B cell (primary cell): ENCODE measurements around the gene SCN1A. TPM values are rescaled to one million over a fixed set of nuclear protein-coding genes. Genes with fewer than 3 reads are reported as not detected.

ENCODE experiments used
- ATAC-seq: fragments of 200-7000 bp; cut with Tn5 transposase; one replicate; pipeline ENCODE4 v1.10.0; 2021; ENCODE audit warnings: low read depth, mild to moderate bottlenecking, moderate number of reproducible peaks, moderate library complexity
- CTCF ChIA-PET: fragments of 350-600 bp; sonication (Branson Sonifier 250); formaldehyde crosslinking; loops from one replicate; lab custom pipeline; 2021; ENCODE audit warnings: antibody characterized with exemption, inconsistent platforms; lab: Charles Lee
- POLR2A ChIA-PET: fragments of 350-600 bp; sonication (Branson Sonifier 250); formaldehyde crosslinking; loops from one replicate; lab custom pipeline; 2021; ENCODE audit warnings: antibody characterized with exemption; lab: Charles Lee
- DNase-seq: peaks from one replicate; pipeline ENCODE4 v3.0.0; 2013
- H2AFZ ChIP-seq: 2 replicates; pipeline ENCODE4 v1.6.1; 2012; ENCODE audit warnings: mild to moderate bottlenecking, low read depth, low read length; ENCODE audit not compliant: insufficient read depth, poor library complexity, severe bottlenecking
- H3K27ac ChIP-seq, 2 donors: 1 replicate in 1 of 2; 2 replicates in 1 of 2; pipeline ENCODE4 v1.5.1; 2012 to 2013; ENCODE audit warnings: low read length in 2 of 2, mild to moderate bottlenecking in 2 of 2, moderate library complexity in 1 of 2
- H3K27me3 ChIP-seq, 4 experiments: fragments of 200-600 bp in 1 of 4; sonication (generic) in 1 of 4; replicated peaks in 1 of 4; 1 replicate in 2 of 4; 2 replicates in 2 of 4; pipeline versions ENCODE4 v1.6.1 to v1.7.0; 2013 to 2016; ENCODE audit warnings: low read length in 3 of 4, mild to moderate bottlenecking in 2 of 4, mixed read lengths in 1 of 4, moderate library complexity in 1 of 4; ENCODE audit not compliant: insufficient read depth in 4 of 4, control insufficient read depth in 3 of 4; ENCODE audit errors: control extremely low read depth in 1 of 4
- H3K36me3 ChIP-seq, 2 experiments: replicated peaks in 1 of 2; 1 replicate in 1 of 2; 2 replicates in 1 of 2; pipeline versions ENCODE4 v1.6.1 to v1.7.1; 2013; ENCODE audit warnings: low read length in 1 of 2; ENCODE audit not compliant: insufficient read depth in 2 of 2, control insufficient read depth in 1 of 2; ENCODE audit errors: control extremely low read depth in 1 of 2, extremely low read depth in 1 of 2
- H3K4me1 ChIP-seq, 2 donors: fragments of 200-600 bp in 1 of 2; sonication (generic) in 1 of 2; 1 replicate in 1 of 2; 2 replicates in 1 of 2; pipeline versions ENCODE4 v1.5.1 to v1.6.1; 2013 to 2017; ENCODE audit warnings: low read length in 2 of 2; ENCODE audit not compliant: control insufficient read depth in 2 of 2, insufficient read depth in 2 of 2
- H3K4me2 ChIP-seq: replicated peaks from 2 replicates; pipeline ENCODE3; 2012; ENCODE audit warnings: mild to moderate bottlenecking, low read depth, low read length; ENCODE audit not compliant: poor library complexity, severe bottlenecking
- H3K4me3 ChIP-seq, 5 experiments: fragments of 200-600 bp in 1 of 5; sonication (generic) in 1 of 5; 1 replicate in 3 of 5; 2 replicates in 2 of 5; pipeline versions ENCODE4 v1.5.1 to v1.7.0; 2011 to 2016; ENCODE audit warnings: low read length in 4 of 5, mild to moderate bottlenecking in 4 of 5, low read depth in 2 of 5, control low read depth in 1 of 5, moderate library complexity in 1 of 5; ENCODE audit not compliant: insufficient read depth in 1 of 5; ENCODE audit errors: control extremely low read depth in 1 of 5, extremely low read depth in 1 of 5
- H3K79me2 ChIP-seq: fragments of 200-600 bp; sonication (generic); one replicate; pipeline ENCODE4 v1.6.0; 2016; ENCODE audit warnings: low read length; ENCODE audit not compliant: control insufficient read depth, insufficient read depth
- H3K9ac ChIP-seq: fragments of 200-600 bp; sonication (generic); 2 replicates; pipeline ENCODE4 v1.6.1; 2017; ENCODE audit warnings: mild to moderate bottlenecking, low read length, moderate library complexity
- H3K9me3 ChIP-seq, 3 donors: one replicate each; pipeline versions ENCODE4 v1.6.1 to v1.7.1; 2013; ENCODE audit warnings: low read length in 2 of 3; ENCODE audit not compliant: control insufficient read depth in 2 of 3, insufficient read depth in 1 of 3; ENCODE audit errors: control extremely low read depth in 1 of 3
- H4K20me1 ChIP-seq: 2 replicates; pipeline ENCODE4 v1.6.0; 2012; ENCODE audit warnings: mild to moderate bottlenecking, low read length; ENCODE audit not compliant: insufficient read depth, control insufficient read depth, poor library complexity, severe bottlenecking
- H3K27ac Mint-ChIP-seq: one replicate; pipeline ENCODE4 v1.8.0; 2021; ENCODE audit warnings: mixed read lengths
- H3K27me3 Mint-ChIP-seq: one replicate; pipeline ENCODE4 v1.8.0; 2021; ENCODE audit warnings: mixed read lengths
- H3K4me1 Mint-ChIP-seq: one replicate; pipeline ENCODE4 v1.8.0; 2021; ENCODE audit warnings: mixed read lengths
- H3K4me3 Mint-ChIP-seq: one replicate; pipeline ENCODE4 v1.8.0; 2021; ENCODE audit warnings: mixed read lengths
- H3K9me3 Mint-ChIP-seq: one replicate; pipeline ENCODE4 v1.8.0; 2022; ENCODE audit warnings: mixed read lengths; ENCODE audit not compliant: insufficient read depth
- EZH2 ChIP-seq: IDR thresholded peaks from 2 replicates; pipeline ENCODE4 v1.6.1; 2012; ENCODE audit warnings: borderline replicate concordance, low read depth, mild to moderate bottlenecking, moderate library complexity, low read length; ENCODE audit not compliant: insufficient read depth, poor library complexity, severe bottlenecking
- WGBS: methylation state at CpG from one replicate; pipeline ENCODE4 v1.1.5; 2013; ENCODE audit warnings: missing lambda C conversion rate; ENCODE audit not compliant: insufficient coverage; 5-methylcytosine and 5-hydroxymethylcytosine counted together
- intact Hi-C: fragments of 100-400 bp; cut with micrococcal nuclease; formaldehyde crosslinking; loops from one replicate; pipeline ENCODE4 v1.10.0; 2022
- polyA plus RNA-seq: library from polyadenylated mRNA; depleted of rRNA; stranded (reverse); fragments of >200 nt; gene quantifications from 2 replicates; pipeline ENCODE4 v1.2.3, GENCODE V29; 2012
- total RNA-seq, 2 donors: library from RNA; stranded (reverse); fragments of 120-200 nt in 1 of 2; gene quantifications; 1 replicate in 1 of 2; 2 replicates in 1 of 2; pipeline versions ENCODE4 v1.2.3 to v1.2.4, GENCODE V29; 2013 to 2022
- TF ChIP-seq, protein P1 (sequence below): fragments of 200-600 bp; IDR thresholded peaks from one replicate; pipeline ENCODE4 v1.8.0; 2022; ENCODE audit warnings: antibody characterized with exemption, mild to moderate bottlenecking

SCN1A gene
- total and polyA plus RNA-seq, 2 donors (not counting 1 experiment from before 2014, with no cell fraction given), result not detected

GRCh38 chr2:166128156-166128505 is 311 bp upstream of the SCN1A start:
- TF ChIP-seq EZH2, result no peak
- TF ChIP-seq, protein P1, sequence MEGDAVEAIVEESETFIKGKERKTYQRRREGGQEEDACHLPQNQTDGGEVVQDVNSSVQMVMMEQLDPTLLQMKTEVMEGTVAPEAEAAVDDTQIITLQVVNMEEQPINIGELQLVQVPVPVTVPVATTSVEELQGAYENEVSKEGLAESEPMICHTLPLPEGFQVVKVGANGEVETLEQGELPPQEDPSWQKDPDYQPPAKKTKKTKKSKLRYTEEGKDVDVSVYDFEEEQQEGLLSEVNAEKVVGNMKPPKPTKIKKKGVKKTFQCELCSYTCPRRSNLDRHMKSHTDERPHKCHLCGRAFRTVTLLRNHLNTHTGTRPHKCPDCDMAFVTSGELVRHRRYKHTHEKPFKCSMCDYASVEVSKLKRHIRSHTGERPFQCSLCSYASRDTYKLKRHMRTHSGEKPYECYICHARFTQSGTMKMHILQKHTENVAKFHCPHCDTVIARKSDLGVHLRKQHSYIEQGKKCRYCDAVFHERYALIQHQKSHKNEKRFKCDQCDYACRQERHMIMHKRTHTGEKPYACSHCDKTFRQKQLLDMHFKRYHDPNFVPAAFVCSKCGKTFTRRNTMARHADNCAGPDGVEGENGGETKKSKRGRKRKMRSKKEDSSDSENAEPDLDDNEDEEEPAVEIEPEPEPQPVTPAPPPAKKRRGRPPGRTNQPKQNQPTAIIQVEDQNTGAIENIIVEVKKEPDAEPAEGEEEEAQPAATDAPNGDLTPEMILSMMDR, result peak; percentile 56
- no peaks in the 10 kb centered on the region for H3K9me3 ChIP-seq
- no peaks in the 10 kb centered on the region for H3K79me2 ChIP-seq
- Mint-ChIP-seq H3K4me1 (peaks cover 2% of the 10 kb centered on the region), H3K27ac (no peak overlapping the region), H3K4me3 (no peak overlapping the region), H3K27me3 (peaks cover 23% of the 10 kb centered on the region), H3K9me3 (no peaks in the 10 kb centered on the region)
- H3K27ac ChIP-seq, result no peak overlapping the region
- intact Hi-C loops, result loop anchor here (1.0 to 2.0 kb wide), 3 partner anchors 174 to 1135 kb away; no protein-coding TSS in a partner anchor
- no peak overlapping the region for H3K4me2 ChIP-seq
- no peaks in the 10 kb centered on the region for H3K4me1 ChIP-seq
- H4K20me1 ChIP-seq, result no peaks in the 10 kb centered on the region
- H3K4me3 ChIP-seq, result no peak overlapping the region
- ChIA-PET POLR2A (no interaction called here), CTCF (interaction anchor here (0.6 to 2.5 kb wide), 18 partner anchors 9 to 1150 kb away, joined by 3 to 13 read pairs (median 5); partner anchors contain the start of gene TTC21B)
- H3K27me3 ChIP-seq, result peaks cover 0 to 3% (median 1%) of the 10 kb centered on the region in 4 experiments
- no peaks in the 10 kb centered on the region for H3K36me3 ChIP-seq
- DNase-seq, result no peak
- no peak overlapping the region for H2AFZ ChIP-seq
- H3K9ac ChIP-seq, result no peak overlapping the region
- no peak for ATAC-seq

- Mint-ChIP-seq H3K4me1 (peaks cover 2% of the 10 kb centered on the region), H3K9me3 (no peaks in the 10 kb centered on the region), H3K27me3 (peaks cover 23% of the 10 kb centered on the region), H3K27ac (no peak overlapping the region), H3K4me3 (no peak overlapping the region)
- Histone ChIP-seq H3K4me3 (no peak overlapping the region), H3K27ac (no peak overlapping the region), H3K4me2 (no peak overlapping the region), H3K9me3 (no peaks in the 10 kb centered on the region), H3K4me1 (no peaks in the 10 kb centered on the region), H3K79me2 (no peaks in the 10 kb centered on the region), H4K20me1 (no peaks in the 10 kb centered on the region), H3K36me3 (no peaks in the 10 kb centered on the region), H3K27me3 (peaks cover 0 to under 1% (median under 1%) of the 10 kb centered on the region in 4 experiments), H2AFZ (no peak overlapping the region), H3K9ac (no peak overlapping the region)
- ChIA-PET POLR2A (no interaction called here), CTCF (interaction anchor here (1.1 kb wide), 1 partner anchor 9 kb away, joined by 4 read pairs; no protein-coding TSS in a partner anchor)
- ATAC-seq (no peak), DNase-seq (no peak)
- WGBS, result 97% methylated on average over 4 of the region's 6 CpGs
- intact Hi-C loops, result no loop called here
- no peak for TF ChIP-seq EZH2
Observed at GRCh38 chr2:166126007-166126639, 1.7 kb downstream of the SCN1A start.
